Progenitor cell of endocrine pancreas (in vitro differentiated cells): ENCODE results near the gene ZNF789. TPM values are rescaled to one million over a fixed set of nuclear protein-coding genes. Genes with fewer than 3 reads are reported as not detected.

Experiments used
- DNase-seq: peaks from one replicate; pipeline ENCODE4 v3.0.0; 2021; ENCODE audit warnings: low spot score; ENCODE audit not compliant: unreplicated experiment
- H3K27ac Mint-ChIP-seq: 2 replicates; pipeline ENCODE4 v1.8.0; 2021; ENCODE audit warnings: mild to moderate bottlenecking, moderate library complexity, mixed read lengths
- H3K27me3 Mint-ChIP-seq: 2 replicates; pipeline ENCODE4 v1.8.0; 2021; ENCODE audit warnings: mixed read lengths
- H3K36me3 Mint-ChIP-seq: 2 replicates; pipeline ENCODE4 v1.8.0; 2022; ENCODE audit warnings: mixed read lengths; ENCODE audit not compliant: insufficient read depth
- H3K4me1 Mint-ChIP-seq: 2 replicates; pipeline ENCODE4 v1.8.0; 2021; ENCODE audit warnings: low read depth, mixed read lengths
- H3K4me3 Mint-ChIP-seq: 2 replicates; pipeline ENCODE4 v1.8.0; 2021; ENCODE audit warnings: low read depth, mild to moderate bottlenecking, moderate library complexity, mixed read lengths
- H3K9me3 Mint-ChIP-seq: 2 replicates; pipeline ENCODE4 v1.8.0; 2021; ENCODE audit warnings: low read depth, mixed read lengths
- CTCF ChIP-seq: fragments of 200-600 bp; sonication (generic); IDR thresholded peaks from one replicate; pipeline ENCODE4 v1.5.0; 2021; ENCODE audit warnings: antibody characterized with exemption, mild to moderate bottlenecking; ENCODE audit not compliant: unreplicated experiment
- total RNA-seq: library from RNA; stranded (reverse); gene quantifications from 2 replicates; pipeline ENCODE4 v1.2.1, GENCODE V29; 2021

Gene ZNF789
- total RNA-seq, 1 donor from 2014 or later = 27.4 TPM

GRCh38 chr7:99469381-99470065 lies 3.2 kb upstream of the ZNF789 start:
- H3K36me3 Mint-ChIP-seq = peaks cover 1% of the 10 kb centered on the region
- TF ChIP-seq CTCF = no peak
- no peak overlapping the region for H3K27ac Mint-ChIP-seq
- H3K4me1 Mint-ChIP-seq = peaks cover 14% of the 10 kb centered on the region
- H3K27me3 Mint-ChIP-seq = peaks cover 21% of the 10 kb centered on the region
- no peaks in the 10 kb centered on the region for H3K9me3 Mint-ChIP-seq
- no peak for DNase-seq
- H3K4me3 Mint-ChIP-seq = no peak overlapping the region

GRCh38 chr7:99473315-99473596 lies 566 bp downstream of the ZNF789 start:
- DNase-seq = no peak
- Mint-ChIP-seq H3K9me3 (no peaks in the 10 kb centered on the region), H3K4me3 (peak overlapping the region; percentile 98), H3K36me3 (peaks cover 4% of the 10 kb centered on the region), H3K27ac (peak overlapping the region; percentile 98), H3K27me3 (peaks cover 20% of the 10 kb centered on the region), H3K4me1 (peaks cover 7% of the 10 kb centered on the region)
- TF ChIP-seq CTCF = no peak

GRCh38 chr7:99476107-99476506 lies 3.4 kb downstream of the ZNF789 start:
- Mint-ChIP-seq H3K9me3 (no peaks in the 10 kb centered on the region), H3K27me3 (peaks cover 2% of the 10 kb centered on the region), H3K4me3 (no peak overlapping the region), H3K4me1 (peaks cover 7% of the 10 kb centered on the region), H3K27ac (no peak overlapping the region), H3K36me3 (peaks cover 4% of the 10 kb centered on the region)
- no peak for DNase-seq
- TF ChIP-seq CTCF = no peak

GRCh38 chr7:99478464-99479440 lies 6.1 kb downstream of the ZNF789 start:
- no peaks in the 10 kb centered on the region for H3K4me1 Mint-ChIP-seq
- no peak for DNase-seq
- H3K9me3 Mint-ChIP-seq = no peaks in the 10 kb centered on the region
- peaks cover 6% of the 10 kb centered on the region for H3K36me3 Mint-ChIP-seq
- no peak for TF ChIP-seq CTCF
- no peak overlapping the region for H3K27ac Mint-ChIP-seq
- H3K27me3 Mint-ChIP-seq = no peaks in the 10 kb centered on the region
- no peak overlapping the region for H3K4me3 Mint-ChIP-seq

- DNase-seq = no peak
- Mint-ChIP-seq H3K27ac (no peak overlapping the region), H3K36me3 (peaks cover 11% of the 10 kb centered on the region), H3K27me3 (no peaks in the 10 kb centered on the region), H3K9me3 (no peaks in the 10 kb centered on the region), H3K4me3 (no peak overlapping the region), H3K4me1 (no peaks in the 10 kb centered on the region)
- no peak for TF ChIP-seq CTCF
These were observed 12.4 kb downstream of the ZNF789 start for GRCh38 chr7:99485094-99485493.
